Measurements from ENCODE around the gene CEMP1. TPM values are rescaled to one million over a fixed set of nuclear protein-coding genes. Genes with fewer than 3 reads are reported as not detected.

Gene CEMP1
- total RNA-seq, 4 donors from 2014 or later: 3.6 to 7.8 (median 3.6) TPM

DNA sequence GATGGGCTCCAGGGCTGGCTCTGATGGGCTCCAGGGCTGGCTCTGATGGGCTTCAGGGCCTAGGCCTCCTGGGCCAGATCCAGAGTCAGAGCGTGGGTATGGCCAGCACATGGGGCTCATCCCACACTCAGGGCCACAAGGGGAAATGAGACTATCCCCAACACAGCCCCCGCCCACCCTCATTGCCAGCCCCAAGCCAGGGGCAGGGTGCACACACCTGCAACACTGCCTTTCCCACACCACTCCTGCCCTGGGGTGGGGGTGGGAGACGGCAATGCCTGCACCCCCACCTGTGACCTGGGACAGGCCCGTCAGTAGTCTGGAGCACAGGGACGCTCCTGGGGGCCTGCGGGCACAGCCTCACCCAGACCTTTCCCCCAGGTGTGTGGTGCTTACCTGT is 31.8 kb downstream of the CEMP1 start:
- H3K27ac ChIP-seq: peak overlapping the region; percentile 79 to 93 (median 90)
- intact Hi-C loops (cut with DNase I): no loop called here
- 89 to 100% methylated on average over 3 to 4 of the region's 6 CpGs for WGBS, 2 donors
- peaks cover 43 to 67% of the 10 kb centered on the region in 2 donors for H3K4me1 ChIP-seq
- peaks cover 0 to 10% of the 10 kb centered on the region in 2 donors for H3K36me3 ChIP-seq
- H3K9me3 ChIP-seq: no peaks in the 10 kb centered on the region
- H3K27me3 ChIP-seq: no peaks in the 10 kb centered on the region
- no peak overlapping the region for H3K4me3 ChIP-seq (replicated peaks in 1 of 3)
- DNase-seq: no peak
- TF ChIP-seq, protein P1, sequence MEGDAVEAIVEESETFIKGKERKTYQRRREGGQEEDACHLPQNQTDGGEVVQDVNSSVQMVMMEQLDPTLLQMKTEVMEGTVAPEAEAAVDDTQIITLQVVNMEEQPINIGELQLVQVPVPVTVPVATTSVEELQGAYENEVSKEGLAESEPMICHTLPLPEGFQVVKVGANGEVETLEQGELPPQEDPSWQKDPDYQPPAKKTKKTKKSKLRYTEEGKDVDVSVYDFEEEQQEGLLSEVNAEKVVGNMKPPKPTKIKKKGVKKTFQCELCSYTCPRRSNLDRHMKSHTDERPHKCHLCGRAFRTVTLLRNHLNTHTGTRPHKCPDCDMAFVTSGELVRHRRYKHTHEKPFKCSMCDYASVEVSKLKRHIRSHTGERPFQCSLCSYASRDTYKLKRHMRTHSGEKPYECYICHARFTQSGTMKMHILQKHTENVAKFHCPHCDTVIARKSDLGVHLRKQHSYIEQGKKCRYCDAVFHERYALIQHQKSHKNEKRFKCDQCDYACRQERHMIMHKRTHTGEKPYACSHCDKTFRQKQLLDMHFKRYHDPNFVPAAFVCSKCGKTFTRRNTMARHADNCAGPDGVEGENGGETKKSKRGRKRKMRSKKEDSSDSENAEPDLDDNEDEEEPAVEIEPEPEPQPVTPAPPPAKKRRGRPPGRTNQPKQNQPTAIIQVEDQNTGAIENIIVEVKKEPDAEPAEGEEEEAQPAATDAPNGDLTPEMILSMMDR (IDR thresholded peaks at IDR 0.05): no peak
- no peak for TF ChIP-seq POLR2A (IDR thresholded peaks at IDR 0.05)

DNA sequence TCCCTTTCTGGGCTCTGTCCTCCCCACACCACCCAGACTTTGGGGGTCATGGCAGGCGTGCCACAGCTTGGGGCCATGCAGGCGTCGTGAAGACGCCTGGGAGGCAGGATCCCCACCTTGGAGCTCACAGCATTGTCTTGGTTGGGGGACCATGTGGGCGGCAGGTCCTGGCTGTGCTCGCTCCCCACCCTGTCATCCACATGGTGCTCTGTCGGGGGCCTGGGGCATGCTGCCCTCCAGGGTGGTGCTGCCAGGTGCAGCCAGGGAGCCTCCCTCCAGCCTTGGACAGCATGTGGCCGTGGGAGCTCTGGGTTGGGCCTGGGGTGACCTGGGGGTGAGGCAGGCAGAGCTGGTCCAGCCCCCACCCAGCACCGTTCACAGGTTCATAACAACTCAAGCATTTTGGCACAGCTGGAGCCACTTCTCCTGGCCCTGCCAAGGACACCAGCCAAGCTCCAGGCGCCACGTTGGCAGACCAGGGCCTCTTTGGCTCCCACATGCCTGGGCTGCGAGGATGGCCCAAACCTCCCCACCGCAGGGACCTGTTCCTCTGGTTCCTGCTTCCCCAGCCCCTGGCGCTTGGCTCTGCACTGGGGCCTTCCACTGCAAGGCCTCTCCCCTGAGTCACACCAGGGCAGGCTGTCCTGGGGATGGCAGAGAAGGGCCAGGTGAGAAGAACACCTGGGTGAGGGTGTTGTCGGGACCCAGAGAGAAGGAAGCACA is 32.5 kb downstream of the CEMP1 start:
- Histone ChIP-seq H3K36me3 (peaks cover 0 to 10% of the 10 kb centered on the region in 2 donors), H3K9me3 (no peaks in the 10 kb centered on the region), H3K27me3 (no peaks in the 10 kb centered on the region), H3K27ac (peak overlapping the region; percentile 79 to 93 (median 90)), H3K4me3 (replicated peaks in 1 of 3) (no peak overlapping the region), H3K4me1 (peaks cover 46 to 74% of the 10 kb centered on the region in 2 donors)
- peak; percentile 97 to 98 for DNase-seq
- WGBS, 2 donors: 49 to 86% methylated on average over 7 of the region's 15 CpGs
- TF ChIP-seq, protein P1 (IDR thresholded peaks at IDR 0.05): no peak
- TF ChIP-seq POLR2A (IDR thresholded peaks at IDR 0.05): peak in 1 of 2 donors; percentile 24
- intact Hi-C loops (cut with DNase I): no loop called here

DNA sequence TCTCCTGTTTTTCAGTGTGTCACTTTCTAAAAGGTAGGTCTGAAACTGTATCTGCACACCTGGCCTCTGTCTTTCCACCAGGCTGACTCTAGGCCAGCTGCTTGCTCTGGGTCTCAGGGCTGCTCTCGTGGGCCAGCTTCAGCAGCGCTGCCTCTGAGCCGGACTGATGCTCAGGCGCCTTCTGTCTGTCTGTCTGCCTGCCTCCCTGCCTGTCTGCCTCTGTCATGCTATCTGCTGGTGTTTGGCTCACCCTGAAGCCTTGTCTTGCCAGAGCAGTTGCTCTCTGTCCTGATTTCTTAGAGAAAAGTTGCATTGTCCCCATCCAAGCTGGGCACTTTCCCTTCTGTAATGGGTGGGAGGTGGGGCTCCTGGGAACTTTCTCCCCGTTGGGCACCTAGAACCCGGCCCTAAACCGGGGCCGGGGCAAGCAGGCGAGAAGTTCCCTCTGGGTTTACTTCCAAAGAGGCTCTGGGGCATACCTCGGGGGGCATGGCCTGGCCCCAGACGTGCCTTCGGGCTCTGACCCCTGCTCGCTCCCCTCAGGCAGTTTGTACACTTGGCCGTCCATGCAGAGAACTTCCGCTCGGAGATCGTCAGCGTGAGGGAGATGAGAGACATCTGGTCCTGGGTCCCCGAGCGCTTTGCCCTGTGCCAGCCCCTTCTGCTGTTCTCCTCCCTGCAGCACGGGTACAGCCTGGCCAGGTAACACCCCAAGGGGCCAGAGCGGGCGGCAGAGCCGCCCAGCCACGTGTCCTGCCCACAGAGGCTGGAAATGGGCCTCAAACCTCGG is 33.3 kb downstream of the CEMP1 start:
- intact Hi-C loops (cut with DNase I): no loop called here
- Histone ChIP-seq H3K4me1 (peaks cover 45 to 80% of the 10 kb centered on the region in 2 donors), H3K36me3 (peaks cover 0 to 10% of the 10 kb centered on the region in 2 donors), H3K4me3 (replicated peaks in 1 of 3) (no peak overlapping the region), H3K27me3 (no peaks in the 10 kb centered on the region), H3K27ac (peak overlapping the region; percentile 72 to 90 (median 79)), H3K9me3 (no peaks in the 10 kb centered on the region)
- 80 to 88% methylated on average over 4 to 16 of the region's 26 CpGs for WGBS, 2 donors
- TF ChIP-seq, protein P1 (IDR thresholded peaks at IDR 0.05): no peak
- no peak for TF ChIP-seq POLR2A (IDR thresholded peaks at IDR 0.05)
- DNase-seq: no peak

DNA sequence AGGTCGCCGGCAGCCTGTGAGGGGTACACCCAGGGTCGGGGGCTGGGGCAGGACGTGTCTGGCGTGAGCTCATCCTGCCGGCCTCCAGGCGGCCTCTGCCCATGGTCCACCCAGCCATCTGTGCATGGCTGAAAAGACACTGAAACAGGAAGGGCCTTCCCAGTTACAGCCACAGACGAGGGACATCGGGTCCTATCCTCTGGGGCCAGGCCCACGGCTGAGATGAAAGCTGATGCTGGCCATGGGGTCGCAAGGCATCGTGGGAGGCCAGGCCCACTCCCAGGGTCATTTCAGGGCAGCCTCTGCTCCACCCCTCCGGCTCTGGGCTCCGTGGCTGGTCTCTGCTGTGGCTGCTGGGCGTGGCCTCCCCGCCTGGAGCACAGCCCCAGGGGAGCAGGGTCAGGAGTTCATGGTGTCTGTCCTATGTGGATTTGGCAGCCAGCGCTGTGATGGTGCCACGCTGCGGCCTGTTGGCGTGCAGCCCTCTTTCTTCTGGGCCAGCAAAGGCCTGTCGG is 34.0 kb downstream of the CEMP1 start:
- Histone ChIP-seq H3K27me3 (no peaks in the 10 kb centered on the region), H3K9me3 (no peaks in the 10 kb centered on the region), H3K27ac (peak overlapping the region in 2 of 3 donors; percentile 79 to 90), H3K4me1 (peaks cover 41 to 80% of the 10 kb centered on the region in 2 donors), H3K4me3 (replicated peaks in 1 of 3) (no peak overlapping the region), H3K36me3 (peaks cover 0 to 10% of the 10 kb centered on the region in 2 donors)
- peak in 1 of 2 donors; percentile 42 for DNase-seq
- TF ChIP-seq, protein P1 (IDR thresholded peaks at IDR 0.05): no peak
- TF ChIP-seq POLR2A (IDR thresholded peaks at IDR 0.05): no peak
- 56% methylated on average over 11 to 21 of the region's 21 CpGs for WGBS, 2 donors
- intact Hi-C loops (cut with DNase I): no loop called here

Data from thyroid gland (tissue), 4 donors.